Endothelial cell of umbilical vein (primary cell): ENCODE data around the gene FARP1. TPM values are rescaled to one million over a fixed set of nuclear protein-coding genes. Genes with fewer than 3 reads are reported as not detected.

Experiments used
- BruUV-seq: library from RNA; stranded (reverse); fragments of 400-500 nt; replicated peaks from 2 replicates; lab custom pipeline; 2021; lab: Mats Ljungman, UMichigan
- CTCF ChIA-PET: fragments of 300-600, 350-600 bp; sonication (Branson Sonifier 250); formaldehyde crosslinking; loops from one replicate; lab custom pipeline; 2021; ENCODE audit warnings: antibody characterized with exemption, inconsistent platforms; lab: Charles Lee
- POLR2A ChIA-PET: fragments of 300-600, 350-600 bp; sonication (Branson Sonifier 250); formaldehyde crosslinking; loops from one replicate; lab custom pipeline; 2021; ENCODE audit warnings: antibody characterized with exemption, inconsistent platforms; lab: Charles Lee
- DNase-seq: peaks from one replicate; pipeline ENCODE4 v3.0.0-alpha.2; 2011; ENCODE audit warnings: low read depth, low spot score
- FAIRE-seq: peaks from 2 replicates; lab custom pipeline; 2011; peaks lifted over from hg19 to GRCh38; lab: Jason Lieb, UNC
- H2AFZ ChIP-seq: 2 replicates; pipeline ENCODE4 v1.6.0; 2012; ENCODE audit warnings: low read depth, low read length, control low read depth, inconsistent platforms
- H3K27ac ChIP-seq: 2 replicates; pipeline ENCODE4 v1.5.1; 2011; ENCODE audit warnings: low read depth, mild to moderate bottlenecking, control low read depth, low read length, moderate library complexity; ENCODE audit not compliant: insufficient read depth
- H3K27me3 ChIP-seq, 2 experiments: 2 replicates each; pipeline versions ENCODE4 v1.6.0 to v1.6.1; 2011; ENCODE audit warnings: low read length in 2 of 2, mixed read lengths in 1 of 2; ENCODE audit not compliant: control insufficient read depth in 2 of 2, insufficient read depth in 2 of 2
- H3K36me3 ChIP-seq, 2 experiments: 2 replicates in 1 of 2; 3 replicates in 1 of 2; pipeline ENCODE4 v1.5.1; 2011; ENCODE audit warnings: low read length in 2 of 2, mild to moderate bottlenecking in 1 of 2, moderate library complexity in 1 of 2; ENCODE audit not compliant: control insufficient read depth in 2 of 2, insufficient read depth in 2 of 2; ENCODE audit errors: extremely low read depth in 1 of 2
- H3K4me1 ChIP-seq: 3 replicates; pipeline ENCODE4 v1.5.1; 2011; ENCODE audit warnings: mild to moderate bottlenecking, low read length; ENCODE audit not compliant: control insufficient read depth, insufficient read depth; ENCODE audit errors: extremely low read depth
- H3K4me2 ChIP-seq: 2 replicates; pipeline ENCODE4 v1.6.1; 2011; ENCODE audit warnings: low read length, control low read depth, mixed read lengths; ENCODE audit not compliant: insufficient read depth
- H3K4me3 ChIP-seq, 3 experiments: fragments of 200-600 bp in 1 of 3; sonication (generic), shearing (Covaris generic) in 1 of 3; replicated peaks in 1 of 3; 2 replicates each; pipeline ENCODE4 v1.5.1; 2011 to 2016; ENCODE audit warnings: control low read depth in 3 of 3, low read length in 3 of 3, mild to moderate bottlenecking in 2 of 3, inconsistent platforms in 1 of 3, low read depth in 1 of 3, moderate library complexity in 1 of 3; ENCODE audit not compliant: insufficient read depth in 1 of 3
- H3K79me2 ChIP-seq: 2 replicates; pipeline ENCODE4 v1.6.0; 2012; ENCODE audit warnings: low read length, inconsistent platforms; ENCODE audit not compliant: control insufficient read depth, insufficient read depth
- H3K9ac ChIP-seq: replicated peaks from 2 replicates; pipeline ENCODE3; 2011; ENCODE audit warnings: low read length, control low read depth; ENCODE audit not compliant: insufficient read depth; ENCODE audit errors: extremely low read depth
- H3K9me1 ChIP-seq: replicated peaks from 3 replicates; pipeline ENCODE4 v1.6.0; 2011; ENCODE audit warnings: mild to moderate bottlenecking, low read length; ENCODE audit not compliant: control insufficient read depth, insufficient read depth; ENCODE audit errors: extremely low read depth
- H3K9me3 ChIP-seq: replicated peaks from 2 replicates; pipeline ENCODE4 v1.5.1; 2012; ENCODE audit warnings: low read length, inconsistent platforms; ENCODE audit not compliant: control insufficient read depth, insufficient read depth
- H4K20me1 ChIP-seq: replicated peaks from 2 replicates; pipeline ENCODE3; 2011; ENCODE audit warnings: mild to moderate bottlenecking, low read length; ENCODE audit not compliant: control insufficient read depth, insufficient read depth; ENCODE audit errors: extremely low read depth
- CTCF ChIP-seq, 2 donors: IDR thresholded peaks; 1 replicate in 1 of 2; 2 replicates in 1 of 2; pipeline ENCODE4 v1.5.1; 2011; ENCODE audit warnings: low read length in 2 of 2, mild to moderate bottlenecking in 2 of 2, moderate library complexity in 2 of 2, control low read depth in 1 of 2, inconsistent platforms in 1 of 2, low read depth in 1 of 2; ENCODE audit not compliant: insufficient read depth in 1 of 2; ENCODE audit errors: extremely low read depth in 1 of 2
- EZH2 ChIP-seq: IDR thresholded peaks from 2 replicates; pipeline ENCODE4 v1.6.1; 2012; ENCODE audit warnings: borderline replicate concordance, low read depth, mild to moderate bottlenecking, moderate library complexity, low read length, inconsistent platforms; ENCODE audit not compliant: severe bottlenecking
- FOS ChIP-seq: IDR thresholded peaks from 2 replicates; pipeline ENCODE4 v1.6.1; 2011; ENCODE audit warnings: mild to moderate bottlenecking, low read length, moderate library complexity, borderline replicate concordance; ENCODE audit not compliant: insufficient read depth
- GATA2 ChIP-seq: IDR thresholded peaks from 2 replicates; pipeline ENCODE4 v1.7.0; 2011; ENCODE audit warnings: low read depth, mild to moderate bottlenecking, moderate library complexity, mixed read lengths, low read length; ENCODE audit not compliant: insufficient read length, insufficient read depth
- JUN ChIP-seq: IDR thresholded peaks from 2 replicates; pipeline ENCODE4 v1.6.1; 2011; ENCODE audit warnings: borderline replicate concordance, low read depth; ENCODE audit not compliant: insufficient read length, insufficient read depth
- MAX ChIP-seq: IDR thresholded peaks from 2 replicates; pipeline ENCODE4 v1.6.1; 2011; ENCODE audit not compliant: insufficient read depth, insufficient read length
- MYC ChIP-seq: IDR thresholded peaks from one replicate; pipeline ENCODE4 v1.6.1; 2011; ENCODE audit warnings: mild to moderate bottlenecking, low read depth, low read length
- POLR2A ChIP-seq: IDR thresholded peaks from 2 replicates; pipeline ENCODE4 v1.6.1; 2012; ENCODE audit warnings: low read depth, mild to moderate bottlenecking, control low read depth, low read length
- POLR2AphosphoS5 ChIP-seq: IDR thresholded peaks from 2 replicates; pipeline ENCODE4 v1.6.1; 2012; ENCODE audit warnings: low read depth, mild to moderate bottlenecking, control low read depth, low read length, moderate library complexity; ENCODE audit not compliant: insufficient read depth
- dilution Hi-C: fragments of 300-500 bp; cut with MboI; formaldehyde crosslinking; loops from one replicate; pipeline ENCODE4 v1.15.0; 2019; ENCODE audit warnings: low sequenced_read_pairs; ENCODE audit not compliant: extremely low pct_ligation_motif_present
- intact Hi-C: fragments of 100-400 bp; cut with micrococcal nuclease; formaldehyde crosslinking; loops from one replicate; pipeline ENCODE4 v1.10.0; 2022
- polyA plus RNA-seq, 4 experiments: library from polyadenylated mRNA; depleted of rRNA in 3 of 4; stranded (reverse) in 3 of 4; unstranded in 1 of 4; fragments of >200 nt; gene quantifications; 2 replicates each; pipeline versions ENCODE4 v1.2.1 to v1.2.3, GENCODE V29; 2011 to 2012; ENCODE audit warnings: missing spikeins in 1 of 4
- total RNA-seq: library from RNA; stranded (reverse); gene quantifications from 2 replicates; pipeline ENCODE4 v1.2.3, GENCODE V29; 2021

The FARP1 gene
- total and polyA plus RNA-seq, 2 donors (not counting 3 experiments of a cell fraction or from before 2014, with no cell fraction given): 19.0 to 77.7 TPM

- no peak overlapping the region for H3K9ac ChIP-seq
- H3K9me3 ChIP-seq: no peaks in the 10 kb centered on the region
- H3K27ac ChIP-seq: no peak overlapping the region
- H2AFZ ChIP-seq: no peak overlapping the region
- dilution Hi-C loops (no loop called here), intact Hi-C loops (no loop called here)
- no peaks in the 10 kb centered on the region for H3K9me1 ChIP-seq
- H3K36me3 ChIP-seq: no peaks in the 10 kb centered on the region
- CTCF ChIA-PET: interaction anchor here (0.7 kb wide), 1 partner anchor 1015 kb away, joined by 4 read pairs; no protein-coding TSS in a partner anchor
- no peak for FAIRE-seq
- no peaks in the 10 kb centered on the region for H3K79me2 ChIP-seq
- TF ChIP-seq FOS: no peak
- TF ChIP-seq POLR2A: no peak
- no peak for TF ChIP-seq CTCF (IDR thresholded peaks at IDR 0.05; ENCODE audit: extremely low read depth in 1 of 2, insufficient read depth in 1 of 2, low read depth in 1 of 2, low read length in 2 of 2)
- H3K4me3 ChIP-seq: no peak overlapping the region
- no peak for DNase-seq
- H3K4me1 ChIP-seq: no peaks in the 10 kb centered on the region
- H4K20me1 ChIP-seq: no peaks in the 10 kb centered on the region
- H3K27me3 ChIP-seq: peaks cover 0 to 2% of the 10 kb centered on the region in 2 experiments
- POLR2A ChIA-PET: no interaction called here
- no peak overlapping the region for H3K4me2 ChIP-seq
- BruUV-seq: no TSS peak
Observed at GRCh38 chr13:98118865-98119264, 24.0 kb upstream of the FARP1 start.

- no peaks in the 10 kb centered on the region for H3K4me1 ChIP-seq
- no peak for FAIRE-seq
- no peak overlapping the region for H3K4me3 ChIP-seq
- H3K4me2 ChIP-seq: no peak overlapping the region
- H3K36me3 ChIP-seq: no peaks in the 10 kb centered on the region
- H3K9ac ChIP-seq: no peak overlapping the region
- no peaks in the 10 kb centered on the region for H4K20me1 ChIP-seq
- H3K79me2 ChIP-seq: no peaks in the 10 kb centered on the region
- TF ChIP-seq MYC (no peak), POLR2AphosphoS5 (no peak), JUN (no peak), POLR2A (no peak), GATA2 (no peak), MAX (no peak), FOS (no peak), CTCF (IDR thresholded peaks at IDR 0.05; ENCODE audit: extremely low read depth in 1 of 2, insufficient read depth in 1 of 2, low read depth in 1 of 2, low read length in 2 of 2) (no peak), EZH2 (no peak)
- H3K9me1 ChIP-seq: no peaks in the 10 kb centered on the region
- POLR2A ChIA-PET: no interaction called here
- CTCF ChIA-PET: no interaction called here
- dilution Hi-C loops (no loop called here), intact Hi-C loops (no loop called here)
- no peaks in the 10 kb centered on the region for H3K9me3 ChIP-seq
- peaks cover 0 to 2% of the 10 kb centered on the region in 2 experiments for H3K27me3 ChIP-seq
- no peak for DNase-seq
- no peak overlapping the region for H3K27ac ChIP-seq
- BruUV-seq: no TSS peak
- no peak overlapping the region for H2AFZ ChIP-seq
Observed at GRCh38 chr13:98123176-98123575, 19.7 kb upstream of the FARP1 start.
